ENCODE results near the gene PLCL1.

GRCh38 chr2:197804758-197805714 is 643 bp downstream of the PLCL1 start:
- no peak for TF ChIP-seq CTCF (IDR thresholded peaks at IDR 0.05)
- TF ChIP-seq POLR2A (IDR thresholded peaks at IDR 0.05): peak in 1 of 4 donors; percentile 2

Measured in esophagus squamous epithelium (tissue), 4 donors.